Measurements from ENCODE around the gene TNKS1BP1. TPM values are rescaled to one million over a fixed set of nuclear protein-coding genes. Genes with fewer than 3 reads are reported as not detected.
A peak's percentile ranks its signal among the peaks of the same experiment; 100 is the strongest.

TNKS1BP1 gene
- total and polyA plus RNA-seq, 9 of the 15 experiments (the other 6 are each of a cell fraction or from before 2014, with no cell fraction given), result 1.1 to 47.2 (median 10.9) TPM

DNA sequence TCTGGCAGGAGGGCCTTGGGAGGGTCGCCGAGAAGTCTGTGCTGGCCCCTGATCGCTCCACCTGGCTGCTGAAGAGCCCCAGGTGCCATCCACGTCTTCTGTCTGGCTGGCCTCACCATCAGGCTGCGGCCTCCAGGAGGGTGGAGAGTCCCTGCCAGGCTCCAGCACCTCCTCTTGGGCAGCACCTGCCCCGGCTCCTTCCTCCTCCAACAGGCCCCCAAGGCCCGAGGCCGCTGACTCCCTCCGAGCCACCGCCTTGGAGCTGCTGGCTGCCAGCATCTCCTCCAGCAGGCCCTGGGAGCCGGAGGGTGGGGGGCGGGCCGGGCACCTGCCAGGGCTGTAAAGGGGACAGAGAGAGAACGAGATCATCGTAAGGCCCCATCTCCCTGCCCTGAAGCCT is 22.3 kb downstream of the TNKS1BP1 start (continued):
- TF ChIP-seq NFE2L1 (tag; IDR thresholded peaks at IDR 0.05; ENCODE audit: borderline replicate concordance, low read depth), result no peak

DNA sequence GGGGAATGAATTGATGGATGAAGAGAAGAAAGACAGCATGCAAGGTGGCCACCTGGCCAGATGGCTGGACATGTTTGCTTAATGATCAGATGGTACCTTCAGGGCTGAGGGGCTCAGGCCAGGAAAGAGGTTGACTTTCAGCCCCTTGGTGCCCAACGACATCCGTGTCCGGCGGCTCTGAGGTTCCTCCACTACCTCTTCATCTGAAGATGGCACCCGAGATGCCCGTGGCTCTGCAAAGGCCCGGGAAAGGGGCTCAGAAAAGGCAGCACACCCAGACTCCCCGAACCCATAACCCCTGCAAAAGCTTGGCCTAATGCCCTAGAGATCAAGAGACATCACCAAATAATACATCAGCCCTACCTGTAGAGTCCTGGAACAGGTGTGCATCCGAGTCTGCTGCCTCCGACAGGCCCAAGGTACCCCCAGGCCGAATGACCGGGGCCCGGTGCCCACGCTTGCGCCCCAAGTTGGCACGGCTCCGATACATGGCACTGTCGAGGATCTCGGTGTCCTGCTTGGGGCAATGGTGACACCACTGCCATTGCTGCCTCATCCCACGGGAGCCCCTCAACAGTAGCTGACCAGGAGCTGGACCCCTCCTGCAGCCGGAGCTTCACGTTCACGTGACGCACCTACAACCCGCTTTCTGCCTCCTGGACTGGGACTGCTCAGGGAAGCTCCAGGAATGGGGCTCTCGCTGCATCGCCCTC is 22.9 kb downstream of the TNKS1BP1 start:
- in situ Hi-C loops (cut with MboI), result no loop called here
- Histone ChIP-seq H3K4me3 (no peak overlapping the region), H2AFZ (ENCODE audit: low read depth, low read length) (no peak overlapping the region), H3K9me3 (replicated peaks; ENCODE audit: control insufficient read depth, insufficient read depth, low read depth, low read length) (no peaks in the 10 kb centered on the region; the same call in 1 of the 2 replicates), H3K4me2 (ENCODE audit: insufficient read depth, low read length) (no peak overlapping the region), H3K9me1 (ENCODE audit: control insufficient read depth, insufficient read depth, low read length) (no peaks in the 10 kb centered on the region), H3K4me1 (replicated peaks in 1 of 2; ENCODE audit: control insufficient read depth in 2 of 2, insufficient read depth in 2 of 2, low read length in 2 of 2) (peaks cover 7 to 16% of the 10 kb centered on the region in 2 experiments; a peak in 4 of 5 replicates), H3K27ac (ENCODE audit: extremely low read depth, low read depth, low read length) (no peak overlapping the region), H4K20me1 (replicated peaks; ENCODE audit: control insufficient read depth, insufficient read depth, low read length) (0 out of 2 replicates have a peak, but pooled peaks cover 3% of the 10 kb centered on the region), H3K79me2 (ENCODE audit: control insufficient read depth, insufficient read depth, low read length) (no peaks in the 10 kb centered on the region; the same call in 2 of the 3 replicates), H3K36me3 (ENCODE audit: control insufficient read depth, insufficient read depth, low read length) (peaks cover 49% of the 10 kb centered on the region), H3K27me3 (ENCODE audit: control insufficient read depth in 2 of 2, insufficient read depth in 2 of 2, low read length in 2 of 2) (no peaks in the 10 kb centered on the region), H3K9ac (ENCODE audit: insufficient read depth in 1 of 2, low read depth in 2 of 2, low read length in 2 of 2) (no peak overlapping the region)
- intact Hi-C loops (cut with micrococcal nuclease), result no loop called here
- FAIRE-seq, result no peak
- BruUV-seq (replicated peaks), result no TSS peak
- ChIA-PET POLR2A (interaction anchor here (0.6 to 1.5 kb wide), 2 partner anchors 10 to 123 kb away, joined by 3 read pairs; no protein-coding TSS in a partner anchor), CTCF (ENCODE audit: low intra/inter-chr PET ratio) (interaction anchor here (0.6 kb wide), 1 partner anchor 197 kb away, joined by 3 read pairs; no protein-coding TSS in a partner anchor)
- WGBS (ENCODE audit: insufficient coverage, low coverage, missing lambda C conversion rate), result 99% methylated on average over 24 of the region's 27 CpGs
- DNase-seq (ENCODE audit: extremely low read depth in 1 of 4, low spot score in 3 of 4), result no peak
- TF ChIP-seq, protein P1, sequence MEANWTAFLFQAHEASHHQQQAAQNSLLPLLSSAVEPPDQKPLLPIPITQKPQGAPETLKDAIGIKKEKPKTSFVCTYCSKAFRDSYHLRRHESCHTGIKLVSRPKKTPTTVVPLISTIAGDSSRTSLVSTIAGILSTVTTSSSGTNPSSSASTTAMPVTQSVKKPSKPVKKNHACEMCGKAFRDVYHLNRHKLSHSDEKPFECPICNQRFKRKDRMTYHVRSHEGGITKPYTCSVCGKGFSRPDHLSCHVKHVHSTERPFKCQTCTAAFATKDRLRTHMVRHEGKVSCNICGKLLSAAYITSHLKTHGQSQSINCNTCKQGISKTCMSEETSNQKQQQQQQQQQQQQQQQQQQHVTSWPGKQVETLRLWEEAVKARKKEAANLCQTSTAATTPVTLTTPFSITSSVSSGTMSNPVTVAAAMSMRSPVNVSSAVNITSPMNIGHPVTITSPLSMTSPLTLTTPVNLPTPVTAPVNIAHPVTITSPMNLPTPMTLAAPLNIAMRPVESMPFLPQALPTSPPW (CRISPR knock-in tag; IDR thresholded peaks at IDR 0.05), result no peak
- no peak for TF ChIP-seq TAF9B (IDR thresholded peaks at IDR 0.05; ENCODE audit: partially characterized antibody)
- TF ChIP-seq, protein P2, sequence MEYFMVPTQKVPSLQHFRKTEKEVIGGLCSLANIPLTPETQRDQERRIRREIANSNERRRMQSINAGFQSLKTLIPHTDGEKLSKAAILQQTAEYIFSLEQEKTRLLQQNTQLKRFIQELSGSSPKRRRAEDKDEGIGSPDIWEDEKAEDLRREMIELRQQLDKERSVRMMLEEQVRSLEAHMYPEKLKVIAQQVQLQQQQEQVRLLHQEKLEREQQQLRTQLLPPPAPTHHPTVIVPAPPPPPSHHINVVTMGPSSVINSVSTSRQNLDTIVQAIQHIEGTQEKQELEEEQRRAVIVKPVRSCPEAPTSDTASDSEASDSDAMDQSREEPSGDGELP (CRISPR knock-in tag; IDR thresholded peaks at IDR 0.05; ENCODE audit: borderline replicate concordance), result no peak
- TF ChIP-seq POLR2G (IDR thresholded peaks at IDR 0.05; ENCODE audit: low read depth, low read length), result 0 out of 2 replicates have a peak, but pooled peaks have one; percentile 29
- TF ChIP-seq SMARCA5 (IDR thresholded peaks at IDR 0.05), result no peak
- no peak for TF ChIP-seq EP300 (IDR thresholded peaks at IDR 0.05; ENCODE audit: low read length)
- no peak for ATAC-seq

Data from K562 (cell line).